ENCODE measurements around the gene ADM.

ADM gene

DNA sequence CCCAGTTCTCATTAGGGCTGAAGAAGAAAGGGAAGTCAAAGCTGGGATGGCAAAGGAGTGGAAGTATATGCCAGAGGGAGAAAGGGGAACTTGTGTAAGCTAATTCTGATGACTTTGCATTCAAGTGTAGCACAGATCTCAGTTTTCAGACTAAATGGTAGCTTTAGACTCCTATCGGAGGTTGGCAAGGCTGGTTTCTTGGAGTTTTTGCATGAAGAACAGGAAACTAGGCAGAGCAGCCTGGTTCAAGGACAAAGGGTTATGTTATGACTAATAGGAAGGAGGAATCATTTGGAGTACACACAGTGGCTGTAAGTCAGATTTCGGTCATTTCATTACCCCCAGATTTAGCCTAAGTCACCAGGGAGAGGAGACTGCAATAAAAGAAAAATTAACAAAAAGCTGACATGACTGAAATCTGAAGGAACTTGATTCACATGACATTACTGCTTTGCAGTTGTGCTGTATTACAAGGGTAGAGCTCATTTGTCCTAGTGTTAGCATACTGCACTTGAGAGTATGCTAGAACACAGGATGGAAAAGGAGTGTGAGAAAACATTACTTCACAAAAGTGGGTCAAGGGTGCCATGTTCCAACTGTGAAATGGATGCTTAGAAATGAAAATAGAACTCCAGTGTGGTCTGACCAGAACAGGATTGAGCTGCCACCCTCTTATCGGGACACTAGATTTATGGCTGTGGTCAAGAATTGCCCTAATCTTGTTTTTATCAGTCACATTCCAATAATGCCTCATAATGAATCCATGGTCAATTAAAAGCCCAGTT, 23.6 kb downstream of the ADM start:
- no peak for DNase-seq (ENCODE audit: low read depth)

- no peak for DNase-seq (ENCODE audit: low read depth)
Observed at GRCh38 chr11:10329356-10329755, 24.5 kb downstream of the ADM start.

- no peak for DNase-seq (ENCODE audit: low read depth)
Observed at GRCh38 chr11:10329935-10330334, 25.1 kb downstream of the ADM start.

DNA sequence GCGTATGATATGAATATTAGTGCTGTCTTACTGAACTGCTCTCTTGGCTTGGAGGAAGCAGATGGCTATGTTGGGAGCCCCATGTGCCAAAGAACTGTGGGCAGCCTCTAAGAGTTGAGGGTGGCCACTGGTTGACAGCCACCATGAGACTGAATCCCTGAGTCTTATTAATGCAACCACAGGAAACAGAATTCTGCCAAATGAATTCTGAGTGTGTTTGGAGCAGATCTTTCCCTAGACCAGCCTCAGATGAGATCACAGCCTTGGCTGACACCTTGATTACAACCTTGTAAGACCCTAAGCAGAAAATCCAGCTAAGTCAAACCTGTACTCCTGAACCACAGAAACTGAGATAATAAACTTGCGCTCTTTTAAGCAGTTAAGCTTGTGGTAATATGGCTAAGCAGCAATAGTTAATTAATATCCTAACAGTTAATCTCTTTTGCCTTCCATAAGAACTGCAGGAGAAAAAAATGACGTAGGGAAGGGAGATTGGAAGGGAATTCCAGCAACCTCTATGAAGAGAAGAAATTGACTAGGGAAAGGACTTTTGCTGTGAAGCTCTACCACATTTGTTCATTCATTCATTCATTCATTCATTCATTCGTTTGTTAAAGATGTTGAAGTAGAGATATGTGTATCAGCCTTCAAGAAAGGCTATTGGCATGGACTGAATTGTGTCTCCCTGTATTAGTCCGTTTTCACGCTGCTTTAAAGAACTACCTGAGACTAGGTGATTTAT, 26.8 kb downstream of the ADM start:
- DNase-seq (ENCODE audit: low read depth), result no peak

DNA sequence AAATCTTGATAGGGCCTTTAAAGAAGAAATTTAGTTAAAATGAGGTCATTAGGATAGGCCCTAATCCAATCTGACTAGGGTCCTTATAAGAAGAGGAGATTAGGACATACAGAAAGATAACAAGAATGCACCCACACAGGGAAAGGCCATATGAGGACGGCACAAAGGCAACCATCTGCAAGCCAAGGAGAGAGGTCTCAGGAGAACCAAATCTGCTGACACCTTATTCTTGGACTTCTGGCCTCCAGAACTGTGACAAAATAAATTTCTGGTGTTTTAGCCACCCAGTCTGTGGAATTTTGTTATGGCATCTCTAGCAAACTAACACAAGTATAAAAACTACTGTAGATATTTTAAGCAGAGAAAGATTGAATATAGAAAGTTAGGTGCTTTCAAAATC, 28.6 kb downstream of the ADM start:
- no peak for DNase-seq (ENCODE audit: low read depth)

- DNase-seq (ENCODE audit: low read depth), result no peak
Observed at GRCh38 chr11:10338287-10338686, 33.4 kb downstream of the ADM start.

GRCh38 chr11:10348650-10349280, 43.9 kb downstream of the ADM start:
- no peak for DNase-seq (ENCODE audit: low read depth)

GRCh38 chr11:10349281-10349665, 44.4 kb downstream of the ADM start:
- no peak for DNase-seq (ENCODE audit: low read depth)

- no peak for DNase-seq (ENCODE audit: low read depth)
Observed at GRCh38 chr11:10349806-10350205, 44.9 kb downstream of the ADM start.

DNA sequence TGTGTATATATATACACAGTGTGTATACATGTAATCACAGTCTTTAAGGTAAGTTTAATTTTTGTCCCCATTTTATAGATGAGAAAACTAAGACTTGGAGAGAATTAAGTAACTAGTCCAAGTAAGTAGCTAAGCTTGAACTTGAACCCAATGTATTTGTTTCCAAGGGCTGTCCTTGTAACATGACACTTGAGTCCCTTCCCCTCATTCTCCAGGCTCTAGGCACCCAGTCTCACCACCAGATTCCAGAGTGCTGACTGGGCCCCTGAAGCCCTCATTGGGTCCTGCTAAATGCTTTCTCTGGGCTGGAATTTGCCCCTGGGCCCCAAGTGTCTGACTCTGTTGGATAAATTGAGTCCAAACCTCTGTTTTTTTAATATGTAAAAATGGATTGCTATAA, 45.5 kb downstream of the ADM start:
- no peak for DNase-seq (ENCODE audit: low read depth)

DNA sequence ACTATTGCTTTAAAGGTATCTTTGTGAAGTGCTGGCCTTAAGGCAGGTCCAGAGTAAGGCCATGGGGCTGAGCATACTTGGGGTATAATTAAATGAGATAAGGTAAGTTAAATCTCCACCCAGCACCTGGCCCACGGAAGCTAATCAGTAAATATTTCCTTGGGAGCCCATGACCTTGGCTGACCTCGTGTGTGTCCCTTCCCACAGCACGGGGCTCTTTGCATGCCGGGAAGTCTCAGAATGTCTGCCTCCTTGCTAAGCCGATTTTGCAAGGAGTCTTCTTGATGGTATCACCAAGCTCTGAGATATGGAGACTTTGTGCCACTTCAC, 46.5 kb downstream of the ADM start:
- DNase-seq (ENCODE audit: low read depth), result no peak

GRCh38 chr11:10351765-10352641, 47.1 kb downstream of the ADM start:
- DNase-seq (ENCODE audit: low read depth), result no peak

GRCh38 chr11:10352921-10353550, 48.2 kb downstream of the ADM start:
- no peak for DNase-seq (ENCODE audit: low read depth)

DNA sequence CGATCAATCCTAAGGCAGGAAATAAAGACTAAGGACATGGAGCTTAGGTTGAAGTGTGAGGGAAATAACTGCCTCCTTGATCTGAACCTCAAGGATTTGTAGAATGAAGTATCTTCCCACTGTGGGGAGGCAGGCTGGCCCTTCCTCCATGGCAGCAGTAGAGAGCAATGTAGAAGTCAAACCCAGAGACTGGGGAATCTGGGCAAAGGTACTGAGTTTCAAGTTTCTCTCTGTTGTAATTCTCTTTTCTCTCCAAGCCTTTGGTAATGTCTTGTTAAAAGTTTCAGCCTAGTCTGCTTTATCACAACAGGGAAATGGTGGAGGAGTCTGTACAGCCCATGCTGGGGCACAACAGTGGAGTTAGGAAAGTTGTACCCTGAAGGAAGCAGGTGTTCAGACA, 49.5 kb downstream of the ADM start:
- DNase-seq (ENCODE audit: low read depth), result no peak

GRCh38 chr11:10355257-10355661, 50.4 kb downstream of the ADM start:
- no peak for DNase-seq (ENCODE audit: low read depth)

GRCh38 chr11:10356161-10356560, 51.3 kb downstream of the ADM start:
- DNase-seq (ENCODE audit: low read depth), result no peak

Measured in stimulated activated CD4-positive, alpha-beta T cell treated with anti-CD3 and anti-CD28 coated beads, Interleukin-2, amount 100 ng/mL, for 4 hours (primary cell).